Activated CD4-positive, alpha-beta T cell treated with anti-CD3 and anti-CD28 coated beads, Interleukin-2, amount 50 U/mL, for 48 hours (primary cell): ENCODE results near the gene GSK3A.

Experiments used
- DNase-seq, 2 experiments: peaks; one replicate each; pipeline ENCODE4 v3.0.0-alpha.2; 2020

Gene GSK3A

DNA sequence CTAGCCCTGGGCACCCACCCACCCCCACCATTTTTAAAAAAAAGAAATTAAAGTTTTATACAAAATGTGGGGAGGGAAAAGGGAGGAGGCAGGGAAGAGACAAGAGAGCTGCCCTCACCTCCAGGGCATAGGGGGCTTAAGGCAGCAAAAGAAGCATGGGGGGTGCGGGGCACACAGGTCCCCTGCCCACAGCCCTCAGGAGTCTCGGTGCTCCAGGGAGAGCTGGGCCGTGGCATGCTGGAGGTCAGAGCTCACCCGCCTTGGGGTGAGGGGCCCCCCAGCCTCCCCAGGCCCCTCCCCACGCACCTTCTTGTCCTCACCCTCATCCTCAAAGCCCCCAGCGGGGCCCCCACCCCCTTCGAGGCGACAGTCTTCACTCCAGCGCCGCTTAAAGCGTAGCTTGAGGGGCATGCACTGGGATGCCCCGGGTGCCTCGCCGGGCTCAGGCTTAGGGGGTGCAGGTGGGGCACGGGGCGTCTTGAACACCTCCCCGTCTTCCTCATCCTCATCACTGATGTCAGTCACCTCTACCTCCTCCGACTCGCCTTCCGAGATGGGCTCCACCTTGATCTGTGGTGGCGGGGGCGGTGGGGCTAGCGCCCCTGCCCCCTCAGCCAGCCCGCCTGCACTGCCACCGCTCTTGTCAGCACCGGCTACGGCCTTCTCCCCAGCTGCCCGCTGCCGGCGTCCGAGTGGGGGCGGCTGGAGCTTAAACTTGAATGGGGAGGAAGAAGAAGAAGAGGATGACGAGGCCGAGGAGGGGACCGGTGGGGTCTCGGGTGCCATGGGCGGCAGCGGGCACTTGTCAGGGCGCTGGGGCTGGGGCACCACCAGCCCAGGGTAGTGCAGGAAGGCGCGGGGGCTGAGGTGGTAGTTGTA, 6.1 kb upstream of the GSK3A start:
- DNase-seq, result no peak

DNA sequence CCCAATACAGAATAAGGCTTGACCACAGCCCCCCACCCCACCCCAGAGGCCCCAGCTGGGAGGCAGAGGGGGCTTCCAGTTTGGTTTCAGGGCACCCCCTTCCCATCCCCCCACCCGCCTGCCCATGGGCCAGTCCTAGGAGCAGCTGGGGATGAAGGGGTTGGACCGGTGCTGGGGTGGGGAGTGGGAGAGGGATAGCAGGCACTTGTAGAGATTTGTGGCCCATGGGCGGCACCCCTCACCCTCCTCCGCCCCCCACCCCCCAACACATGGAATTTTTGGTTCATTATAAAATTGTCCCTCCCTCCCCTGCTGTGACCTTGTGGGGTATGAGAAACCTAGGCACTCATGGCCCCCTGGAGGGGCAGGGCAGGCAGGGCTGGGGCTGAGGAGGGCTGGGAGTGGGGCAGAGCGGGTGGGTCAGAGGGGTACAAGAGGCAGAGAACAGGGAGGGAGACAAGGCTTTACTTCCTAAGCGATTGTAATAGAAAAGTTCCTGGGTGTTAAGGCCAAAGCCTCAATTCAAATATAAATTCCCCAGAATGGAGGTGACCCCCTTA, 5.3 kb upstream of the GSK3A start:
- DNase-seq, result no peak

DNA sequence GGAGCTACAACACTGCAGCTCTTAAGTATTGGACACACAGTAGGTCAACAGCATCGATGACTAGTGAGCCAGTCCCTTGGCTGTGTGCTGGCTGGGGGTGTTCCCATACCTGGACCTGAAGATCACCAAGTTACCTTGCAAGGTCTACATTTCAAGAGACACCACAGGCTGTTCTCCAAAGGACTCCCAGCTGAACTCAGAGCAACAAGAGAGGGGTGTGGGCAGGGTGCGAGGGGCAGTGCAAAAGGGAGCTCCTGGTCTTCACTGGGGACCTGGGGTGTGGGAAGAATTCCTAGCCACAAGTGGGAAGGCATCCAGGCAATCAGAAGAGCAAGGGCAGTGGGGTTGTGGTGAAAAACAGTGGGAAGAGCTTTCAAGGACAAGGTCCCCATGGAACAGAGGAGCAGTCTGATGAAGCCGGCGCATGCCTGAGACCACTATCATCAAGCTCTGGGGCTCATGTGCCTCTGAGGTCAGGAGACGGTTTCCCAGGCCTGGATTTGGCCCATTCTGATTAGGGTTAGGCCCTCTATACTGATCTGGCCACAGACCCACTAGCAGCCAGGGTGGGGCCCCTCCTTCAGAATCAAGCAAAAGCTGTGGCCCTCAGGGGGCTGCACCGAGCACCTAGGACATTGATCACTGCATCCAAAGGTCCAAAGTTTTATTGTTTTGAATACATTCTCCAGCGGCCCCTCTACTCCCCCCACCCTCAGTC, 4.7 kb upstream of the GSK3A start:
- no peak for DNase-seq

DNA sequence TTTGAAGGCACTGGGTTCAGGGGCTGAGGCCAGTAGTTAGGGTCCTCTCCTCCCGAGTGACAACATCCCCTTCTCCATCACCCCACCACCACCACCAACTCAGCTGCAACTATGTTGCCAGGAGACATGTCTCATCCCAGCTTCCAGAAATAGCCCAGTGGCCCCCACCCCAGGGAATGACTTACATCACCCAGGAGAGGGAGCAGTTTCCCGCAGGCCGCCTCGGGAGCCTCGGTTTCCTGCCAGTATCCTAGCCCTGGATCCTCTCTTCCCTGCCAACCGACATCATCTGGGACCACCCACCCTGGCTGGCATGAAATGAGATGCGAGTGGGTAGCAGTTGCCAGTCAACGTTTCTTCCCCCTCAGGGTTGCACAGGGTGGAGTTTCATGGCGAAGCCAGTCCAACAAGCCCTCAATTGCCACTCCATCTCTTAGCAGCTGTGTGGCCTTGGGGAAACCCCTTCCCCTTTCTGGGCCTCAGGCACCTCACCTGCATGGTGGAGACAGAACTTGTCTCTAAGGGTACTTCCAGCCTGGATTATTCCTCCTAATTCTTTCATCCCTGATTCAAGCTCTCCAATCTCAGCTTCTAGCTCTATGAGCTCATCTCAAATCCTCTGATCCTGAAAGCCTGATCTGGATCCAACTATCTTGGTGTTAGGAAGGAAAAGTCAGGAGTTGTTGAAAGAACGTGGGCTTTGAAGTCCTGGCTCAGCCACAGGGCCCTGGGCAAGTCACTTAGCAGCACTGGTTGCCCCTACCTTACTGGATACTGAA, 3.9 kb upstream of the GSK3A start:
- peak in 1 of 2 experiments; percentile 23 for DNase-seq

DNA sequence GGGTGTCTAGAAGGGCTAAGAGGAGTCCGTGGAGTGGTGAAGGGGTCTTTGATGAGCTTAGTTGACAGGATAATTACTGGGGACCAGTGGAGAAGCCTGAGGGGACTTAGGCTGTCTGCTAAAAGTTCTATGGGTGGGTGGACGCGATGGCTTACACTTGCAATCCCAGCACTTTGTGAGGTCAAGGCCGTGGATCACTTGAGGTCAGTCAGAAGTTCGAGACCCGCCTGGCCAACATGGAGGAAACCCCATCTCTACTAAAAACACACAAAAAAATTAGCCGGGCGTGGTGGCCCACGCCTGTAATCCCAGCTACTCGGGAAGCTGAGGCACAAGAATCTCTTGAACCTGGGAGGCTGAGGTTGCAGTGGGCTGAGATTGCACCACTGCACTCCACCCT, 2.8 kb upstream of the GSK3A start:
- no peak for DNase-seq

DNA sequence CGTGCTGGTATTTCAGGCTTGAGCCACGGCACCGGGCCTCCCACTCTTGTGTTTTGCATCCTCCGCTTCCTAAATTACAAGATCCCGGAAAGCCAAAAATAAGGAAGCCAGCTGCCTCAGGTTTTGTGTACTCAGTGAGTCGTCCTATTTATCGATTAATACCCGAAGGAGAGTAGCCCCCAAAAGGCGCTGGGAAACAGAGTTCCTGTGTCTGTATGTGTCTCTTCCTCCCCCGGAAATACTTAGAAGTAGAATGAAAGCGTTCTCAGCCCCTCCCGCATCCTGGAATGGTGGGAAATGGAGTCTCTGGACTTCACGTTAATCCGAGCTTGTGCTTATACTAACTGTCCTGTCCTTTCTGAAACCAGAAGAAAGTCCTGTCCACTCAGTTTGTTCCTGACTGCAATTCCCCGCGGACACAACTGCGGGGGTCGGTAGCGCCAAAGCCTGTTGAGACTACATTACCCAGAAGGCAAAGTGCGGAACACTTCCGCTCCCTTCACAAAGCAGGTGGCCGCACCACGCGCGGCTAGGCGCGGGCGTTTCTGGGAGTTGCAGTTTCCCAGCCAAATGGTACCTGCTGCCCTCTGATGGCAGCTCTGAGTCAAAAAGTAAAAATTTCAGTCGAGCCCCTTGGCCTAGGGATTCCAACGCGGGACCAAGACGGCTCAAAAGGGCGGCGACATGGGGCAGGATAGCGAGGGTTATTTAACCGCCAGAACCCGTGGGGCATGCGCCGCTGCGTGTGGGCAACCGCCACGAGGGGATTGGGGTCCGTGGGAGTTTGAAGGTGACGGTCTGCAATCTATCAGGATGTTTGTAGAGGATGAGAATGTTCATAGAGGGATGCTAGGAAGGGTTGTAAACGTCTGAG, 2.2 kb upstream of the GSK3A start:
- peak; percentile 91 to 94 for DNase-seq

DNA sequence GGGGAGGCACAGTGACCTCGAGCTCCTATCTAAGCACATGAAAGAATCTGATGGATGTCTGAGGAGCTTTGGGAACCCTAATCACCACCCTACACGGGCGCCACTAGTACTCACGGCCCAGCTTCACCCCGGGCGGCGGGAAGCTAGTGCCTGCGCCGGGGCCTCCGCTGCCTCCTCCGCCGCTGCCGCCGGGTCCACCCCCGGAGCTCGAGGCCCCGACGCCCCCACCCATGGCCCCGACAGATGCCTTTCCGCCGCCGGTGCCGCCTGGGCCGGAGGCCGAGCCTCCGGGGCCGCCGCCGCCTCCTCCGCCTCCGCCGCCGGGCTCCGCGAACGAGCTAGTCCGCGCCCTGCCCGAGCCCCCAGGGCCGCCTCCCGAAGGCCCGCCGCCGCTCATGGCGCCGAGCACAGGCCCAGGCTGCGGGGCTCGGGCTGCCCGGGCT, 312 bp downstream of the GSK3A start:
- peak in 1 of 2 experiments; percentile 32 for DNase-seq

DNA sequence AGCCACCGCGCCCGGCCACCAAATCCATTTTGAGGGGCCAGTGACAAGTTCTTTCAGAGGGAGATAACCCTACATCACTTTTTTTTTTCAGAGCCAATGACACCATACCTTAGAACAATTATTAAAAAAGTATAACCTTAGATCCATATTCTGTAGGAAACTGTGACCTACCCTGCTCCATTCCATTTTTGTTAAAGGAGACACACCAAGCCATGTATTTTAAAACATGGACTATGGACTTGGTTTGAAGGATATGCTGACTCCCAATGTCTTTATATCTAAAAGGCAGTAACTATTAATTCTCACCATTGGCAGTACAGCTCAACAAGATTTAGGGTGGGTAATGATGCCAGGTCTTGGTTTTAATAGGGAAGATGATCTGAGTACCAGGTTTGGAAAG, 1.1 kb downstream of the GSK3A start:
- no peak for DNase-seq

DNA sequence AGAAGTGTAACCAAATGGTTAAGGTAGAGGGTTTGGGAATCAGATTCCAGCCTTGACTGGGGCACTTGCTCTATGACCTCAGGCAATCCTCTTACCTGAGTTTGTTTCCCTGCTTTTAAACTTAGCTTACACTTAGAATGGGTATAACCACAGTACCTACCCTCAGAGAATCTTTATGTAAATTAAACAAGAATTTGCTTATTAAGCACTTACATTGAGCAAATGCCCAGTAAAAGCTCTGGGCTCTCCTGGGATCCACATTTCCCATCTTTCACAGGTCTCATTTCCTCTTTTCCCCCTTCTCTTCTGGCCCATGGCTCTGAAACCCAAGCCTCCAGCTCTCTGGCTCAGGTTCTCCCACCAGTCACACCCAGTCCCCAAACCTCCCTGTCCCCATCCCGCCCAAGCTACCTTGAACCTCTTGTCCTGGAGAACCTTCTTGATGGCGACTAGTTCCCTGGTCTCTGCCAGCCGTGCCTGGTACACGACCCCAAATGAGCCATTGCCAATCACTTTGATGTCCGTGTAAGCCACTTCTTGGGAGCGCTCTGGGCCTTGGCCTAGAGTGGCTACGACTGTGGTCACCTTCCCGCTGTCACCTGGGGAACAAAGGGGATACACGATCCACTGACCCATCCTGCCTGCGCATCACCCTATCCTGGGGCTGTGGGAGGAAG, 2.7 kb downstream of the GSK3A start:
- DNase-seq, result no peak

DNA sequence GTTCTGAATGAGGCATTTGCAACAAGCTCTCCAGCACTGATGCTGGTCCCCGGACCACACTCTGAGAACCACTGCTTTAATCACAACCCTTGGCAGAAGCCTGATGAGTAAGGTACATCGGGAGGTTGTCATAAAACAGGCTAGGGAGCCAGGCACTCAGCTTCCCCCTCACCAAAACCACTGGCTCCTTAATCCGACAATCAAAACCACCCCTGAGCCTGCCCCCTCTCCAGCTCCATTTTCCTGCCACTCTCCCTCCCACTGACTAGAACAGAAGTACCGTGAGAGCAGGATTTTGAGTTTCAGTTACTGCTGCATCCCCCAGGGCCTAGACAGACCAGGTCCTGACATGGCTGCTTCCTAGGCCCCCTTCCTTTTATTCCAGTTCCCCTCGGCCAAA, 7.2 kb downstream of the GSK3A start:
- DNase-seq, result no peak

DNA sequence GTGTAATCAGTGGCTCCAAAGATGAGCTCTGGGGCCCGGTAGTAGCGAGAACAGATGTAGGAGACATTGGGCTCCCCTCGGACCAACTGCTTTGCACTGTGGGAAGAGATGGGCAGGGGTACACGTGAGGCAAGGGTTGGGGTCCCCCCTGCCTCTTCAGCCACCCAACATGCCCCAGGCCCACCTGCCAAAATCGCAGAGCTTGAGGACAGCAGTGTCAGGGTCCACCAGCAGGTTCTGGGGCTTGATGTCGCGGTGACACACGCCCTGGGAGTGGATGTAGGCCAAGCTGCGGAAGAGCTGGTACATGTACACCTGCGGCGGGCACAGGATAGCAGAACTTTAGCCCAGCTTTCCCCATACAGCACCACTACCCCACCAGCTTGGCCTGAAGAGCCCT, 8.0 kb downstream of the GSK3A start:
- DNase-seq, result no peak

DNA sequence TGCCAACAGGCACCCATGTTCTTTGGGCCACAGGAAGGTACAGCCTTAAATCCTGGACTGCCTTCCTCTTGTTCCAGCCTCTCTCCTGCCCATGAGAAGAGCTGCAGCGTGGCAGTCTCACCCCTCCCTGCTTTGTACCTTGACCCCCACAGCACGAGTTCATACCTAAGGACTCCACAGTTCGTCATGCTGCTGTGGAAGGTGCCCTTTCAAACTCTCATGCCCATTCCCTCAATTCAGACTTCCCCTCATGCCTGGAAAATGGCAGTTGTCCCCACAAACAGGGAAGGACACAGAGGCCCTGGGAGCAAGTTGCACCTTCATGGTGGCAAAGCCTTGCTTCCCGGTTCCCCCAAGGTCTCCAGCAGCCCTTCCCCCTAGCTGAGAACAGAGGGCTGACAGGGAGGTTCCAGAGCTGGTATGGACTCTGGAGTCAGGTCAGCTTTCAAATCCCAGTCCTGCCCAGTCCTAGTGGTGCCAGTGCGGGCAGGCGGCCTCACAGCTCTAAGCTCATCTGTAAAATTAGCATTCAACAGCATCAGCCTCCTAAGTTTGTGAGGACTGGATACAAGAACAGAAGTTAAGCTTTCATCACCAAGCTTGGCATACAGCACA, 8.6 kb downstream of the GSK3A start:
- no peak for DNase-seq

DNA sequence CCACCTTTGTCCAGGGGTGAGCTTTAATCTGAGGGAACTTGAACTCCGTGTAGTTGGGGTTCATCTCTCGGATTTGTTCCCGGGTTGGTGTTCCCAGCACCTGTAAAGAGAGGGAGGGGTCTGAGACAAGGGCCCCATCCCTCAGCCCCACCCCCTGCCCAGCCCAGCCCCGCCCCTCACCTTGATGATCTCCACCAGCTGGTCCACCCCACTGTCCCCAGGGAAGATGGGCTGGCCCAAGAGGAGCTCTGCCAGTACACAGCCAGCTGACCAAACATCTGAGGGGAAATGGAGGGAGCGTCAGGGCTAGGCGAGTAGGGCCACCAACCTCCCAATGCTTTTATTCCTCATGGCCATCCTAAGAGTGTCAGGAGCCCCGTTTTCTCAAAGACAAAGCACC, 9.3 kb downstream of the GSK3A start:
- no peak for DNase-seq

DNA sequence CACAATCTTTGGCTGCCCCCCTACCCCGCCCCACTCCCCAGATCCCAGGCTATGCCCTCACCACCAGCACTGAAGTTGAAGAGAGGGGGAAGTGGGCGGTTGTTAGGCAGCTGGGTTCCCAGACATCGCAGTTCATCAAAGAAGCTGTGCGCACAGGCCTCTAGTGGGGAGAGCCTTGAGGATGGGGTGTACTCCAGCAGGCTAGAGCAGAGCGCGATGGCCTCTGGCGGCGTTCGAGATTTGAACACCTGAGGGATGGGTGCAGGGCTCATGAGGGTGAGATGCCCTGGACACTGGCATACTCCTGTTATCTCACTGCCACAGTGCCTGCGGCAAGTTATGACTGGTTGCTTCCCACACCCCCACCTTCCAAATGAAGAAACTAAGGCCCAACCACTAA, 10.0 kb downstream of the GSK3A start:
- no peak for DNase-seq

DNA sequence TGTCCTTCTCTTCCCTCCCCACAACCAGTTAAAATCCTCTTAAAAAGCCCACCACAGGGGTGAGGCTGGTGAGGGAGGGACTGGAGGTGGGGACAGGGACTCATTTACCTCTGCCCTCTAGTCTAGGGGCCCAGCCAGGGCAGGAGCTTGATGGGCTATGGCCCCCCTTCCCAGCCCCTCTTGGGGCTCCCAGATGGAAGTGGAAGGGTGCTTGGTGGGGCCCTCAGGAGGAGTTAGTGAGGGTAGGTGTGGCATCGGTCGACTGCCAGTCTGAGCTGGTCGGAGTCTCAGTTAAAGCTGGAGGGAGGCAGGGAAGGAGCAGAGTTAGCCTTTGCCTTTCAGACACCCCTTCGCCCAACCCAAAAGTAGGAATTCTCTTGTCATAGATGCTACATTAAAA, 11.8 kb downstream of the GSK3A start:
- DNase-seq, result no peak

DNA sequence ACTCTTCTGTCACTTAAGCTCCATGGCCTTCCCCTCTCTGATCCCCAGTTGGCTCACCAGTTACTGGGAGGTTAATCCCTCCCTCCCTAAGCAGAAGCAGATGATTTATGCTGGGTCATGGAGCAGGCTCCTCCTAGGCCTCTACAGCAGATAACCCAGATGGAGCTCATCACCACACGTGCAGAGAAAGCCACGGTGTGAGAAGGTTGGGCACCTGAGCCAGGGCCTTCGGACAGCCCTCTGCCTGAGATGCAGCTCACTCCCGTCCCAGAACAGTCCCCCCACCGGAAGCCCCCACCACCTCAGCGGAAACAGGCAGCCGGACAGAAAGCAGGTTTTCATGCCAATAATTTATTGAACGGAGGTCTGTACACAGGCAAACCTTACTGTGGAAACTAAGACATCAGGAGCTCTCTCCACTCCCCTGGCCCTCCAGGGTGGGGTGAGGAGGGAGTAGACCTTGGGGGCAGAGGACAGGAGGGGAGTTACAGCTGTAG, 12.5 kb downstream of the GSK3A start:
- DNase-seq, result no peak

DNA sequence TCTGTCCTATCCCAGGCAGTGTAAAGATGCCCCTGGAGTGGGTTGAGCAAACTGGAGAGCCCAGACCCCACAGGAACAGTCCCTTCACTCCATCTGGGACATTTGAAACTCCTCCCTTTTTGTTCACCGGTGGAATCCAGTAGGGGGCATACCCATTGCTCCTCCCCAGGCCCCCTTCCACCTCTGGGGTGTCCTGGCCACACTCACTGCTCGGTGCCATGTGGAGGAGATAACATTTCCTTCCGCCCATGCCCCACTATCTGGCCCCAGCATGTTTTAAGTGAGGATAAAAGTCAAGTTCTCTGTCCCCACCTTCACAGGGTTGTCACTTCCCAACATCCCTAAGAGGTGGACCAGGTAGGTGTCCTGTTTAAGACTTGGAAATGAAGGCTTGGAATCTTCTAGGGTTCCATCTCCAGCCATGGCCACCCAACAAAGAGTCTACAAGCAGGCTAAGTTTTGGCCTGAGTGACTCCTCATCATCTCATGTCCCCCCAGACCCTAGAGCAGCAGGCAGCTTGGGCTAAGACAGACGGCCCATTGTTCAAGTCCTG, 13.0 kb downstream of the GSK3A start:
- no peak for DNase-seq

DNA sequence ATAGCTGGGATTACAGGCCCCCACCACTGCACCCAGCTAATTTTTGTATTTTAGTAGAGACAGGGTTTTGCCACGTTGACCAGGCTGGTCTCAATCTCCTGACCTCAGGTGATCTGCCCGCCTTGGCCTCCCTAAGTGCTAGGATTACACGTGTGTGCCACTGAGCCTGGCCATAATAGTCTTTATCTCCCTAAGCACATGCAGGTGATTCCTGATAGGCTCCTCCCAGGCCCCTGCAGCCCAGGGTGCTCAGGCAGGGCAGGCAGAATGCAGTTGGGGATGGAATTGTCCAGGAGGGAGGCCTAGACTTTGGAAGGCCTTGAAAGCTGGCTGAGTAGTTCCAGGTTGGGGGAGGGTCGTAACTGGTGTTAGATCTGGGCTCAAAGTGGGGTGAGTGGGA, 13.8 kb downstream of the GSK3A start:
- DNase-seq, result no peak

DNA sequence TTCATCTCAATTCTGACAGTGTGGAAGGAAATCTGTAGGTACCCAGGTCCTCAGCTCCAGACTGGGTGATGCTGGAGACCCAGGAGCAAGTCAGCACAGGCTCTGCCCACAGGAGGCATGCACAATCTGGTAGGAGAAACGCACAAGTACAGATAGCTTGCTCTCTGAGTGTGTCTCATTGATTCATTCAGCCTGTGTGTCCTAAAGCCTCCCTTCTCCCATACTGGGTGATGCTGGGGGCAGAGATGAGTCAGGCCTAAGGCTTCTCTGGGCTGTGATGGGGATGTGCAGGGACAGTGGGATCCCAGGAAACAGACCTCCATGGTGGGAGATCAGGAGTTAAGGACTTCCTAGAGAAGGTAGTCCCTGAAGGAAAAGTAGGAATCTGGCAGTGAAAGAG, 15.5 kb downstream of the GSK3A start:
- no peak for DNase-seq

DNA sequence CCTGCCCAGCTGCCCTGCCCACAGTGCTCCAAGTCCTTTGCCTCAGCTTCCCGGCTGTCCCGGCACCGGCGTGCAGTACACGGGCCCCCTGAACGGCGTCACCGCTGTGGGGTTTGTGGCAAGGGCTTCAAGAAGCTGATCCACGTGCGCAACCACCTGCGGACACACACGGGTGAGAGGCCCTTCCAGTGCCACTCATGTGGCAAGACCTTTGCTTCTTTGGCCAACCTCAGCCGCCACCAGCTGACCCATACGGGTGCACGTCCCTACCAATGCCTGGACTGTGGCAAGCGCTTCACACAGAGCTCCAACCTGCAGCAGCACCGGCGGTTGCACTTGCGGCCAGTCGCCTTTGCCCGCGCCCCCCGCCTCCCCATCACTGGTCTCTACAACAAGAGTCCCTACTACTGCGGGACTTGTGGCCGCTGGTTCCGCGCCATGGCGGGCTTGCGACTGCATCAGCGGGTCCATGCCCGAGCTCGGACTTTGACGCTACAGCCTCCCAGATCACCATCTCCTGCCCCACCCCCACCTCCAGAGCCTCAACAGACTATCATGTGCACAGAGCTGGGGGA, 16.6 kb downstream of the GSK3A start:
- DNase-seq, result no peak
